ENCODE measurements around the gene JAG2. TPM values are rescaled to one million over a fixed set of nuclear protein-coding genes. Genes with fewer than 3 reads are reported as not detected.

Gene JAG2
- total RNA-seq, 2 experiments from 2014 or later = 0.66 to 1.3 TPM

DNA sequence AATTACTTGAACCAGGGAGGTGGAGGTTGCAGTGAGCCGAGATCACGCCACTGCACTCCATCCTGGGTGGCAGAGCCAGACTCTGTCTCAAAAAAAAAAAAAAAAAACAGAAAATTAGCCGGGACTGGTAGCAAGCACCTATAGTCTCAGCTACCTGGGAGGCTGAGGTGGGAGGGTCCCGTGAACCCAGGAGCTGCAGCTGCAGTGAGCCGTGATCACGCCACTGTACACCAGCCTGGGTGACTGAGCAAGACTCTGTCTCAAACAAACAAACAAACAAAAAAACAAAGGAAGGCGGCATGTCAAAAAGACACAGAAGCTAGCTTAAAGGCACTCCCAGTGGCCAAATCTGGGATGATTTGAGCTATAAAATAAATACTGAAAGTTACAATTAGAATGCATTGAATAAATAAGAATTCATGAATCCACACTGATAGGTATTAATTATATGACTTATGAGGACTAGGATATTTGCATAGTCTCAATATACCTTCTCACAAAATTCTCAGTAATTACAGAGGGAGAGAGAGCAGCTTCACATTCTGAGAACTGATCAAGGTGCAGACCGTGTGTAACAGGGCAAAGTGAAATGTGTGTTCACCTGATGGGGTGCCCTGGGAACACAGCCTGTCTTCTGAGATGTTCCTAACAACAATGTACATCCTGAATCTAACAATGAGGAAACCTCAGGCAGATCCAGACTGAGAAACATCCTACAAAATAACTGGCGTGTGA, 60.6 kb downstream of the JAG2 start:
- H3K27me3 ChIP-seq (ENCODE audit: control insufficient read depth in 1 of 2, insufficient read depth in 2 of 2, low read length in 2 of 2) = peaks cover 2 to 9% of the 10 kb centered on the region in 2 experiments

DNA sequence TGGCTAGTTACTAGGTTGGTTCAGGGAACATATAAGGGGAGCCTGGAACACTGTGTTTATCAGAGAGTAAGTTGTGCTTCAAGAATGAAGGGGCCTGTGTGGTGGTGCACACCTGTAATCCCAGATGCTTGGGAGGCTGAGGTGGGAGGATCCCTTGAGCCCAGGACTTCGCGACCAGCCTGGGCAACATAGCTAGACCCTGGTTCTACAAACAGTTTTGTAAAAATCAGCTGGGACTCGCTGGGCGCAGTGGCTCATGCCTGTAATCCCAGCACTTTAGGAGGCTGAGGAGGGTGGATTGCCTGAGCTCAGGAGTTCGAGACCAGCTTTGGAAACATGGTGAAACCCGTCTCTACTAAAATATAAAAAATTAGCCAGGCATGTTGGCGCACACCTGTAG, 61.2 kb downstream of the JAG2 start:
- no peak overlapping the region for H3K27ac Mint-ChIP-seq
- ChIA-PET CTCF (interaction anchor here (1.2 kb wide), 1 partner anchor 17 kb away, joined by 3 read pairs; no protein-coding TSS in a partner anchor), POLR2A (no interaction called here)
- no peak overlapping the region for H3K27ac ChIP-seq (ENCODE audit: low read depth in 1 of 2, low read length in 2 of 2)
- H3K4me1 ChIP-seq (ENCODE audit: insufficient read depth, low read length) = no peaks in the 10 kb centered on the region
- TF ChIP-seq, protein P1, sequence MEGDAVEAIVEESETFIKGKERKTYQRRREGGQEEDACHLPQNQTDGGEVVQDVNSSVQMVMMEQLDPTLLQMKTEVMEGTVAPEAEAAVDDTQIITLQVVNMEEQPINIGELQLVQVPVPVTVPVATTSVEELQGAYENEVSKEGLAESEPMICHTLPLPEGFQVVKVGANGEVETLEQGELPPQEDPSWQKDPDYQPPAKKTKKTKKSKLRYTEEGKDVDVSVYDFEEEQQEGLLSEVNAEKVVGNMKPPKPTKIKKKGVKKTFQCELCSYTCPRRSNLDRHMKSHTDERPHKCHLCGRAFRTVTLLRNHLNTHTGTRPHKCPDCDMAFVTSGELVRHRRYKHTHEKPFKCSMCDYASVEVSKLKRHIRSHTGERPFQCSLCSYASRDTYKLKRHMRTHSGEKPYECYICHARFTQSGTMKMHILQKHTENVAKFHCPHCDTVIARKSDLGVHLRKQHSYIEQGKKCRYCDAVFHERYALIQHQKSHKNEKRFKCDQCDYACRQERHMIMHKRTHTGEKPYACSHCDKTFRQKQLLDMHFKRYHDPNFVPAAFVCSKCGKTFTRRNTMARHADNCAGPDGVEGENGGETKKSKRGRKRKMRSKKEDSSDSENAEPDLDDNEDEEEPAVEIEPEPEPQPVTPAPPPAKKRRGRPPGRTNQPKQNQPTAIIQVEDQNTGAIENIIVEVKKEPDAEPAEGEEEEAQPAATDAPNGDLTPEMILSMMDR (IDR thresholded peaks at IDR 0.05) = no peak
- DNase-seq (no peak), ATAC-seq (ENCODE audit: poor library complexity) (no peak)
- peaks cover 36% of the 10 kb centered on the region for H3K27me3 Mint-ChIP-seq
- H3K4me1 Mint-ChIP-seq (ENCODE audit: low read depth) = no peaks in the 10 kb centered on the region
- no peak overlapping the region for H3K4me3 Mint-ChIP-seq
- H3K27me3 ChIP-seq (ENCODE audit: control insufficient read depth in 1 of 2, insufficient read depth in 2 of 2, low read length in 2 of 2) = peaks cover 5 to 11% of the 10 kb centered on the region in 2 experiments
- H3K9me3 ChIP-seq (ENCODE audit: control insufficient read depth in 1 of 2, insufficient read depth in 1 of 2, low read length in 2 of 2) = peaks cover 0 to 2% of the 10 kb centered on the region in 2 experiments
- intact Hi-C loops (cut with DNase I, micrococcal nuclease) = no loop called here
- no peaks in the 10 kb centered on the region for H3K36me3 ChIP-seq (ENCODE audit: insufficient read depth, low read length)
- no peak overlapping the region for H3K4me3 ChIP-seq (ENCODE audit: low read length)
- no peaks in the 10 kb centered on the region for H3K36me3 Mint-ChIP-seq (ENCODE audit: low read depth)
- peaks cover 2% of the 10 kb centered on the region for H3K9me3 Mint-ChIP-seq

More for the DNA sequence above, 60.6 kb downstream of the JAG2 start:
- TF ChIP-seq, protein P1 (IDR thresholded peaks at IDR 0.05) = no peak
- Mint-ChIP-seq H3K4me3 (no peak overlapping the region), H3K36me3 (ENCODE audit: low read depth) (no peaks in the 10 kb centered on the region), H3K27me3 (peaks cover 36% of the 10 kb centered on the region), H3K9me3 (peaks cover 2% of the 10 kb centered on the region), H3K27ac (no peak overlapping the region), H3K4me1 (ENCODE audit: low read depth) (no peaks in the 10 kb centered on the region)
- no peaks in the 10 kb centered on the region for H3K4me1 ChIP-seq (ENCODE audit: insufficient read depth, low read length)
- H3K36me3 ChIP-seq (ENCODE audit: insufficient read depth, low read length) = no peaks in the 10 kb centered on the region
- no peak for ATAC-seq (ENCODE audit: poor library complexity)
- ChIA-PET CTCF (interaction anchor here (1.2 kb wide), 1 partner anchor 18 kb away, joined by 3 read pairs; no protein-coding TSS in a partner anchor), POLR2A (no interaction called here)
- intact Hi-C loops (cut with DNase I, micrococcal nuclease) = no loop called here
- no peak overlapping the region for H3K27ac ChIP-seq (ENCODE audit: low read depth in 1 of 2, low read length in 2 of 2)
- H3K9me3 ChIP-seq (ENCODE audit: control insufficient read depth in 1 of 2, insufficient read depth in 1 of 2, low read length in 2 of 2) = no peaks in the 10 kb centered on the region
- DNase-seq = no peak
- no peak overlapping the region for H3K4me3 ChIP-seq (ENCODE audit: low read length)

DNA sequence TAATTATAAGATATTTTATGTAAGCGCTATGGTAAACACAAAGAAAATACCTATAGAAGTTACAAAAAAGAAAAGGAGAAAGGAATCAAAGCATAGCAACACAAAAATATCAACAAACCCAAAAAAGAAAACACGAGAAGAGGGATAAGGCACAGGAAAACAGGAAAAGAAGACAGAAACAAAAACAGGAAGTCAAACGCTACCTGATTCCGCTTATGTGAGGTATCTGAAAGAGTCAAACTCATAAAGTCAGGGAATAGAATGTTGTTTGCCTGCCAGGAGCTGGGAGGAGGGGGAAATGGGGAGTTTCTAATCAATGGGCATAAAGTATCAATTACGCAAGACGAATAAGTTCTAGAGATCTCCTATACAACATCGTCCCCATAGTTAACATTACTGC, 63.4 kb downstream of the JAG2 start:
- ChIA-PET CTCF (interaction anchor here (1.9 kb wide), 1 partner anchor 15 kb away, joined by 6 read pairs; no protein-coding TSS in a partner anchor), POLR2A (no interaction called here)
- Histone ChIP-seq H3K36me3 (ENCODE audit: insufficient read depth, low read length) (no peaks in the 10 kb centered on the region), H3K4me3 (ENCODE audit: low read length) (no peak overlapping the region), H3K27me3 (ENCODE audit: control insufficient read depth in 1 of 2, insufficient read depth in 2 of 2, low read length in 2 of 2) (peaks cover 6 to 13% of the 10 kb centered on the region in 2 experiments), H3K4me1 (ENCODE audit: insufficient read depth, low read length) (no peaks in the 10 kb centered on the region), H3K9me3 (ENCODE audit: control insufficient read depth in 1 of 2, insufficient read depth in 1 of 2, low read length in 2 of 2) (peaks cover 0 to 7% of the 10 kb centered on the region in 2 experiments), H3K27ac (ENCODE audit: low read depth in 1 of 2, low read length in 2 of 2) (no peak overlapping the region)
- H3K4me3 Mint-ChIP-seq = no peak overlapping the region
- no peaks in the 10 kb centered on the region for H3K36me3 Mint-ChIP-seq (ENCODE audit: low read depth)
- TF ChIP-seq, protein P1 (IDR thresholded peaks at IDR 0.05) = no peak
- H3K9me3 Mint-ChIP-seq = peaks cover 2% of the 10 kb centered on the region
- ATAC-seq (ENCODE audit: poor library complexity) = no peak
- H3K27ac Mint-ChIP-seq = no peak overlapping the region
- peaks cover 41% of the 10 kb centered on the region for H3K27me3 Mint-ChIP-seq
- no peak for DNase-seq
- intact Hi-C loops (cut with DNase I, micrococcal nuclease) = no loop called here
- H3K4me1 Mint-ChIP-seq (ENCODE audit: low read depth) = no peaks in the 10 kb centered on the region

Data from CD4-positive, alpha-beta T cell (primary cell).